Naive B cell (primary cell): ENCODE data around the gene CYTH1. TPM values are rescaled to one million over a fixed set of nuclear protein-coding genes. Genes with fewer than 3 reads are reported as not detected.
A peak's percentile ranks its signal among the peaks of the same experiment; 100 is the strongest.

Experiments
- ATAC-seq, 2 donors: fragments of 150-1000 bp; cut with Tn5 transposase; 2 replicates each; pipeline ENCODE4 v1.10.0; 2021; ENCODE audit warnings: low read depth in 2 of 2, mild to moderate bottlenecking in 2 of 2, moderate library complexity in 2 of 2
- DNase-seq: peaks from one replicate; pipeline ENCODE4 v3.0.0; 2022
- H3K27ac Mint-ChIP-seq, 6 donors: one replicate each; pipeline ENCODE4 v1.8.0; 2020 to 2022; ENCODE audit warnings: mild to moderate bottlenecking in 6 of 6, mixed read lengths in 6 of 6, moderate library complexity in 5 of 6, inconsistent platforms in 2 of 6
- H3K27me3 Mint-ChIP-seq, 3 donors: one replicate each; pipeline ENCODE4 v1.8.0; 2021 to 2022; ENCODE audit warnings: mixed read lengths in 3 of 3, mild to moderate bottlenecking in 1 of 3
- H3K36me3 Mint-ChIP-seq, 2 donors: one replicate each; pipeline ENCODE4 v1.8.0; 2020 to 2022; ENCODE audit warnings: mixed read lengths in 2 of 2, inconsistent platforms in 1 of 2, mild to moderate bottlenecking in 1 of 2
- H3K4me1 Mint-ChIP-seq, 3 donors: one replicate each; pipeline ENCODE4 v1.8.0; 2020 to 2022; ENCODE audit warnings: mixed read lengths in 3 of 3, inconsistent platforms in 1 of 3, mild to moderate bottlenecking in 1 of 3, moderate library complexity in 1 of 3
- H3K4me3 Mint-ChIP-seq, 8 donors: one replicate each; pipeline ENCODE4 v1.8.0; 2020 to 2022; ENCODE audit warnings: mild to moderate bottlenecking in 8 of 8, mixed read lengths in 8 of 8, moderate library complexity in 8 of 8, inconsistent platforms in 2 of 8
- H3K9me3 Mint-ChIP-seq, 7 donors: one replicate each; pipeline ENCODE4 v1.8.0; 2020 to 2022; ENCODE audit warnings: mixed read lengths in 7 of 7, mild to moderate bottlenecking in 5 of 7, inconsistent platforms in 2 of 7, moderate library complexity in 1 of 7
- polyA plus RNA-seq, 6 donors: library from polyadenylated mRNA; unstranded; fragments of 300-500 nt; fragmentation: Illumina TruSeq; gene quantifications; one replicate each; pipeline ENCODE4 v1.2.3, GENCODE V29; 2021; ENCODE audit warnings: low read depth in 6 of 6

Gene CYTH1
- polyA plus RNA-seq, 6 donors from 2014 or later = 165 to 235 (median 190) TPM

GRCh38 chr17:78693346-78694083 lies 88.6 kb downstream of the CYTH1 start:
- H3K9me3 Mint-ChIP-seq = no peaks in the 10 kb centered on the region
- no peaks in the 10 kb centered on the region for H3K27me3 Mint-ChIP-seq
- peaks cover 35 to 42% (median 37%) of the 10 kb centered on the region in 3 donors for H3K4me1 Mint-ChIP-seq
- peaks cover 56 to 65% of the 10 kb centered on the region in 2 donors for H3K36me3 Mint-ChIP-seq
- DNase-seq (no peak), ATAC-seq (no peak)
- H3K27ac Mint-ChIP-seq = peak overlapping the region in 3 of 6 donors; percentile 9 to 80 (median 58)
- no peak overlapping the region for H3K4me3 Mint-ChIP-seq

- no peaks in the 10 kb centered on the region for H3K27me3 Mint-ChIP-seq
- peaks cover 27 to 35% (median 30%) of the 10 kb centered on the region in 3 donors for H3K4me1 Mint-ChIP-seq
- H3K4me3 Mint-ChIP-seq = peak overlapping the region in 1 of 8 donors; percentile 50
- DNase-seq (no peak), ATAC-seq (no peak)
- no peaks in the 10 kb centered on the region for H3K9me3 Mint-ChIP-seq
- peaks cover 52 to 65% of the 10 kb centered on the region in 2 donors for H3K36me3 Mint-ChIP-seq
- H3K27ac Mint-ChIP-seq = peak overlapping the region in 3 of 6 donors; percentile 9 to 92 (median 73)
Measured at GRCh38 chr17:78692460-78693010, 89.5 kb downstream of the CYTH1 start.

- DNase-seq (no peak), ATAC-seq (peak in 1 of 2 donors; percentile 18)
- H3K36me3 Mint-ChIP-seq = peaks cover 30 to 45% of the 10 kb centered on the region in 2 donors
- peak overlapping the region in 4 of 6 donors; percentile 3 to 41 (median 15) for H3K27ac Mint-ChIP-seq
- H3K27me3 Mint-ChIP-seq = no peaks in the 10 kb centered on the region
- H3K4me3 Mint-ChIP-seq = no peak overlapping the region
- no peaks in the 10 kb centered on the region for H3K9me3 Mint-ChIP-seq
- H3K4me1 Mint-ChIP-seq = peaks cover 2 to 6% (median 6%) of the 10 kb centered on the region in 3 donors
Measured at GRCh38 chr17:78689029-78689428, 93.0 kb downstream of the CYTH1 start.

GRCh38 chr17:78687944-78688343 lies 94.1 kb downstream of the CYTH1 start:
- Mint-ChIP-seq H3K27ac (peak overlapping the region in 4 of 6 donors; percentile 9 to 41 (median 22)), H3K4me1 (peaks cover 3 to 6% (median 6%) of the 10 kb centered on the region in 3 donors), H3K4me3 (no peak overlapping the region), H3K9me3 (no peaks in the 10 kb centered on the region), H3K36me3 (peaks cover 28 to 45% of the 10 kb centered on the region in 2 donors), H3K27me3 (no peaks in the 10 kb centered on the region)
- no peak for ATAC-seq
- DNase-seq = no peak

GRCh38 chr17:78687125-78687524 lies 94.9 kb downstream of the CYTH1 start:
- no peak for ATAC-seq
- Mint-ChIP-seq H3K27ac (peak overlapping the region in 3 of 6 donors; percentile 26 to 75 (median 33)), H3K9me3 (no peaks in the 10 kb centered on the region), H3K27me3 (no peaks in the 10 kb centered on the region), H3K36me3 (peaks cover 21 to 38% of the 10 kb centered on the region in 2 donors), H3K4me3 (no peak overlapping the region), H3K4me1 (peaks cover 3 to 12% (median 9%) of the 10 kb centered on the region in 3 donors)
- DNase-seq = no peak

GRCh38 chr17:78684026-78684425 lies 98.0 kb downstream of the CYTH1 start:
- Mint-ChIP-seq H3K27me3 (no peaks in the 10 kb centered on the region), H3K4me3 (no peak overlapping the region), H3K27ac (peak overlapping the region in 4 of 6 donors; percentile 33 to 77 (median 59)), H3K9me3 (no peaks in the 10 kb centered on the region), H3K4me1 (peaks cover 3 to 12% (median 10%) of the 10 kb centered on the region in 3 donors), H3K36me3 (peaks cover 16 to 29% of the 10 kb centered on the region in 2 donors)
- DNase-seq (no peak), ATAC-seq (no peak)

- no peak for ATAC-seq
- peak overlapping the region in 1 of 8 donors; percentile 9 for H3K4me3 Mint-ChIP-seq
Measured at GRCh38 chr17:78683408-78683961, 98.6 kb downstream of the CYTH1 start.

GRCh38 chr17:78682363-78682762 lies 99.7 kb downstream of the CYTH1 start:
- Mint-ChIP-seq H3K9me3 (no peaks in the 10 kb centered on the region), H3K4me3 (no peak overlapping the region), H3K36me3 (peaks cover 11 to 20% of the 10 kb centered on the region in 2 donors), H3K27me3 (no peaks in the 10 kb centered on the region), H3K27ac (peak overlapping the region in 3 of 6 donors; percentile 61 to 67 (median 65)), H3K4me1 (peaks cover 3 to 15% (median 10%) of the 10 kb centered on the region in 3 donors)
- DNase-seq (no peak), ATAC-seq (no peak)

More at GRCh38 chr17:78683408-78683961, 98.6 kb downstream of the CYTH1 start:
- no peak for DNase-seq
- no peaks in the 10 kb centered on the region for H3K27me3 Mint-ChIP-seq
- H3K9me3 Mint-ChIP-seq = no peaks in the 10 kb centered on the region
- peaks cover 18 to 30% of the 10 kb centered on the region in 2 donors for H3K36me3 Mint-ChIP-seq
- H3K4me1 Mint-ChIP-seq = peaks cover 3 to 15% (median 10%) of the 10 kb centered on the region in 3 donors
- peak overlapping the region in 4 of 6 donors; percentile 51 to 88 (median 74) for H3K27ac Mint-ChIP-seq

GRCh38 chr17:78680436-78680835 lies 101.6 kb downstream of the CYTH1 start:
- Mint-ChIP-seq H3K27me3 (no peaks in the 10 kb centered on the region), H3K27ac (no peak overlapping the region), H3K9me3 (no peaks in the 10 kb centered on the region), H3K4me1 (peaks cover 5 to 15% (median 6%) of the 10 kb centered on the region in 3 donors), H3K36me3 (peaks cover 8 to 14% of the 10 kb centered on the region in 2 donors), H3K4me3 (no peak overlapping the region)
- DNase-seq (no peak), ATAC-seq (no peak)

GRCh38 chr17:78679495-78680395 lies 102.3 kb downstream of the CYTH1 start:
- no peaks in the 10 kb centered on the region for H3K27me3 Mint-ChIP-seq
- H3K9me3 Mint-ChIP-seq = no peaks in the 10 kb centered on the region
- DNase-seq = no peak
- ATAC-seq = no peak
- peaks cover 5 to 15% (median 6%) of the 10 kb centered on the region in 3 donors for H3K4me1 Mint-ChIP-seq
- H3K4me3 Mint-ChIP-seq = peak overlapping the region in 1 of 8 donors; percentile 9
- peak overlapping the region in 4 of 6 donors; percentile 12 to 90 (median 56) for H3K27ac Mint-ChIP-seq
- peaks cover 8 to 14% of the 10 kb centered on the region in 2 donors for H3K36me3 Mint-ChIP-seq

GRCh38 chr17:78678711-78679110 lies 103.4 kb downstream of the CYTH1 start:
- no peaks in the 10 kb centered on the region for H3K9me3 Mint-ChIP-seq
- no peaks in the 10 kb centered on the region for H3K27me3 Mint-ChIP-seq
- ATAC-seq (no peak), DNase-seq (no peak)
- H3K27ac Mint-ChIP-seq = peak overlapping the region in 4 of 6 donors; percentile 43 to 64 (median 52)
- peaks cover 8 to 14% of the 10 kb centered on the region in 2 donors for H3K36me3 Mint-ChIP-seq
- H3K4me3 Mint-ChIP-seq = peak overlapping the region in 1 of 8 donors; percentile 42
- peaks cover 2 to 15% (median 6%) of the 10 kb centered on the region in 3 donors for H3K4me1 Mint-ChIP-seq

- DNase-seq = no peak
- H3K36me3 Mint-ChIP-seq = peaks cover 8 to 17% of the 10 kb centered on the region in 2 donors
- H3K27ac Mint-ChIP-seq = peak overlapping the region in 2 of 6 donors; percentile 64 to 70
- no peaks in the 10 kb centered on the region for H3K9me3 Mint-ChIP-seq
- H3K27me3 Mint-ChIP-seq = no peaks in the 10 kb centered on the region
- no peak for ATAC-seq
- no peak overlapping the region for H3K4me3 Mint-ChIP-seq
- H3K4me1 Mint-ChIP-seq = peaks cover 2 to 15% (median 6%) of the 10 kb centered on the region in 3 donors
Measured at GRCh38 chr17:78678222-78678557, 103.9 kb downstream of the CYTH1 start.
